NCI-H69 (cell line): ENCODE data around the gene ZNF189.

Experiments used
- DNase-seq: peaks from one replicate; lab custom pipeline; 2025; lab: John Stamatoyannopoulos, UW

The ZNF189 gene

GRCh38 chr9:101398068-101398929 is at the start of gene ZNF189, which contains the start of gene MRPL50:
Gene ZNF189, plus strand, starts transcription at chr9:101398851. Its CDS starts 306 bp downstream, at chr9:101399157.
Gene MRPL50, minus strand, starts transcription at chr9:101398618. Its CDS starts 26 bp downstream, at chr9:101398592.
- peak; percentile 99 for DNase-seq

GRCh38 chr9:101350285-101350684 is 48.4 kb upstream of the ZNF189 start:
- DNase-seq, result no peak

GRCh38 chr9:101352892-101353463 is 45.7 kb upstream of the ZNF189 start:
- no peak for DNase-seq

GRCh38 chr9:101353683-101354082 is 45.0 kb upstream of the ZNF189 start:
- DNase-seq, result no peak

GRCh38 chr9:101354143-101354764 is 44.4 kb upstream of the ZNF189 start:
- no peak for DNase-seq

- no peak for DNase-seq
Observed at GRCh38 chr9:101354765-101355708, 43.6 kb upstream of the ZNF189 start.

GRCh38 chr9:101356619-101357018 is 42.0 kb upstream of the ZNF189 start:
- no peak for DNase-seq

GRCh38 chr9:101359679-101360078 is 39.0 kb upstream of the ZNF189 start:
- DNase-seq, result no peak

- no peak for DNase-seq
Observed at GRCh38 chr9:101360647-101361046, 38.0 kb upstream of the ZNF189 start.

DNA sequence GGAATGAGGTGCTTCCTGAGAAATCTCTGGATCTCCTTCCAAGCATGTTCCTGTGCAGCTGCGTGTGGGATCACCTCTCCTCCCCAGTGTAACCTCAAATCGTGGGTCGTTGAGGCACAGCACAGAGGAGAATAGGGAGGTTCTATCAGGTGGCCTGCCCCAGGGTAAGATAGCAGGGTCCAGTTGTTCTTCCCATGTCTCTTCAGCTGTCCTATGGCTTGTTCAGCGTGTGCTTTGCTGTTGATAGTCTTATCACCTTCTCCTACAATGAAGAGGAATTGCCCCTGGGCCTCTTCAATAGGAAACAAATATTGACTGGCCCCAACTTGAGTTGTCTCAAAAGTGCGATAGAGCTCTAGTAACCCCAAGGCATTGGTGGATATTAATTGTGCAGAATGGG is 36.2 kb upstream of the ZNF189 start:
- no peak for DNase-seq

- no peak for DNase-seq
Observed at GRCh38 chr9:101365181-101365580, 33.5 kb upstream of the ZNF189 start.

DNA sequence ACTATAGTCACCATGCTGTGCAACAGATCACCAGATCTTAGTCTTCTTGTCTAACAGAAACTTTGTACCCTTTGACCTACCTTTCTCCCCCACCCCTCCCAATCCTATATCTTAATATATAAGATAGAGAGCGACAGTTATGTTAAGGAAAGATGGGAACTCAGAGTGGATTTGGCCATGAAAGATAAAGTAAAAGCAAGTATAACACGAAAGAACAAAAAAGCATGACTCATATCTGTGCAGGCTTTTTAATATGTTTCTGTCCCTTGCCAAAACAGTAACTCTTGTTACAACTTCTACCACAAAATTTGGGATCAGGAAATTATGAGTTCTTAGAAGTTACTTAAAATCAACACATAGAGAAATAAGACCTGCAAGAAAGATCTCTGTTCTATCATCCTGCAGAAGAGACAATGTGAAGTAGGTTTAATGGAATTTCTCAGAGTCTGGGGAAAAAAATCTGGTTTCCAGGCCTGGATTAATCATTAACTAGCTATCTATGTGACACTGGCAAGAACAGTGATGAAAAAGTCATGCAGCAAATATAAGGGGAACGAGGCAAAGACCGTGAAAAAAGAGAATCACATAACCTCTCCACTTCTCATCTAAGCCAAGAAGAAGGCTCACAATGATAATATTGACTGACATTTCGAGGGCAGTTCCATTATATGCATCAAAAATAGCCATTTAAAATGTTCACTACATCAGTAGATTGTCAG is 32.5 kb upstream of the ZNF189 start:
- DNase-seq, result no peak

- no peak for DNase-seq
Observed at GRCh38 chr9:101367323-101367722, 31.3 kb upstream of the ZNF189 start.

DNA sequence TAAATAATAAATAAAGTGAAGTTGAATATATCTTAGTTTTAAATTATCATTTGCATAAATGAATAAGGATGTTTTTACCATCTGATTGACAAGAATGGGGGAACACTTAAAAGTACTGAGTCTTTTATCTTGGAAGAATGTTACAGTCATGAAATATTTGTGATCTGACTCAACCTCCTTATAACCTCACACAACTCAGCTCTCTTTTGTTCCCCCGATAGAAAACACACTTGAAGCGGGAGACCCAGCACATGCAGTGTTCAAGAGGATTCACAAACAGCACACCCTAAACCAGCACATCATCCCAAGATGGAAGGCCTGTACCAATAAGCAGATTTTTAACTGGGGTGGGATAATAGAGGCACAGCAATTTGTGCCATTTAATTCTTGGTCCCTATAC is 29.4 kb upstream of the ZNF189 start:
- DNase-seq, result no peak

DNA sequence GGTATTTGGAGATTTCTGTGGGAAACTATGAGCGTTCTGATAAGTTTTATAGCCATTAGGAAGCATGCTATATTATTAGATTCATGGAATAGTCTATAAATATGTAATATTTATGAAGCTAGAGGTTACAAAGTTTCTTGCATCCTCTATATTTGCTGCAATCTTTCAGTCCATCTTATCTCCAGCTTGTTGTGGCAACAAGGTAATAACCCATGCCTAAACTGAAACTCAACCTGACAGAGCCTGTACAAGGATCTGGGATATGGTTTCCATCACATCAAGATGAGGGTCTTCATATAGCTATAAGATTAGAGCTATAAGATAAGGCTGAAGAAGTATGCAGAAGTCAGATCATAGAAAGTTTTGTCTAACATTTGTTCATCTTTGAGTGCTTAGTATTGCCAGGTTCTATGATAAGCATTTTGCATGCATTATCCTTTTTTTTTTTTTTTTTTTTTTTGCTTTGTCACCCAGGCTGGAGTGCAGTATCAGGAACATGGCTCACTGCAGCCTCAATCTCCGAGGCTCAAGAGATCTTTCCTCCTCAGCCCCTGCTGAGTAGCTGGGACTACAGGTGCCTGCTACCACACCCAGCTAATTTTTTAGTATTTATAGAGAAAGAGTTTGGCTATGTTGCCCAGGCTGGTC is 28.6 kb upstream of the ZNF189 start:
- DNase-seq, result no peak

GRCh38 chr9:101371813-101372212 is 26.8 kb upstream of the ZNF189 start:
- DNase-seq, result no peak

DNA sequence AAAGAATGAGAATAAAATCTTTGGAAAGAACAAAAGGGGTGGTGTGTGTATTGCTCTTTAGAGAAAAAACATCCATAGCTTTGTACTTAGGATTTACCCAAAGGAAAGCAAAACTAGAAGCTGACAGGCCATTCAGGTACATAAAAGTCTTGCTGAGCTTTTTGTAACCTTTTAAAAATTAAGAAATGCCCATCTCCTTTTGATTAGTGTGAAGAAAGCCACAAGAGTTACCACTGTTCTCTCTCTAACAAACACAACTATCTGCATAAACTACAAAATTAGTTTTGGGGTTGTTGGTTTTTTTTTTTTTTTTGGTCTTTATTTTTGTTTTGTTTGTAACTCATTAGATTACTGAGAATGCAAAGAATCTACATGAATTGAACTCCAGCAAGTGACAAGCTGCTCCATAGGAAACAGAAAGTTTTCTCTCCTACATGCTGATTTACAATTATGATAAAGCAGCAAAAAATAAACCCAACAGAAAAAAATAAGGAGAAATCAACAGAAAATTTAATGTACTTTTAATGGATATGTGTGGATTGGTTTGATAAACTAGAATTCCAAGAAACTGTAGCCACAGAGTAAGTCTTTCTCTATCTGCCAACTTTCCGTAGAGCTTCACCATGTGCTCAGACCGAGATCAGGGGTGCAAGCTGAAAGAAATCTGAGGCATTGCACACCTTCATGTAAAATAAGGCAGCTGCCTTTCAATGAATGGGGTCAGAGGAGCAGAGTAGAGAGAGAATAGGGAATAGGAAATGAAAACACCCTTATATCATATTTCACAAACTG is 26.1 kb upstream of the ZNF189 start:
- DNase-seq, result peak; percentile 14

GRCh38 chr9:101375546-101375945 is 23.1 kb upstream of the ZNF189 start:
- no peak for DNase-seq

DNA sequence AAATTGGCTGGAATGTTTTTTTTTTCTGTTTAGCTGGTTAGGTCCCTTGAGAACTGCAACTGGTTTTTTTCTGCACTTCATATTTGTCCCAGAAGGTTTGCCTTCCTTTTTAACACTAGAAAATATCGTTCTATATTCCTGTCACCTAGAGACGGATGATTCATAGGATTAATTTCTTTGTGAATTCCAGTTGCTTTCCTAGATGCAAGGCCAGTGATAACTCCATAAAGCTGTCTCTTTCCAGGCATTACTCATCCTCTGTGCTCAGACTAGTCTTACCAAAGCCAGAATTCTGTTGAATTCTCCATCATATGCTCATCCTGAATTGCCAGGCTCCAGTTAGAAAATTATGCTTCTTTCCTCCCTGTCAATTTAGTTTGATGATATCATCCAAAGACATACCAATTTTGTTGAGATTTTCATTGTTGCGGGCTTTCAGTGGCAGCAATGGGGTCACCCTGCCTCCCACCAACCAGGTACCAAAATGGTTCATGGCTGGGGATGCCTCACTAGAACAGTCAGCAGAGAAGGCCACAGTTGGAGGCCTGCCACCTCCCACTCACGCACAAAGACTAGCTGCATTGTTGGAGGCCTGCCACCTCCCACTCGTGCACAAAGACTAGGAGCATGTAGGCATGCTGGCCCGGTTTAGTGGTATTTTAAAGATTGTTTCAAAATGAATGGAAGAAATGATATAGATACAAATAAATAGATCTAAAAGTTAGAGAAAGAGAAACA is 22.4 kb upstream of the ZNF189 start:
- no peak for DNase-seq
